Stomach smooth muscle (tissue), 2 donors: Measurements from ENCODE around the gene SSPN.
"Not testable (repeated sequence)": the region's sequence is repeated elsewhere in the genome, so short reads cannot be mapped to it uniquely, and the experiment has no call there.

Source experiments
- H3K27ac ChIP-seq: one replicate; pipeline ENCODE4 v1.7.0; 2013; ENCODE audit warnings: mild to moderate bottlenecking, low read length, inconsistent platforms
- H3K27me3 ChIP-seq, 2 donors: one replicate each; pipeline ENCODE4 v1.7.0; 2013; ENCODE audit warnings: low read length in 2 of 2; ENCODE audit not compliant: insufficient read depth in 2 of 2, control insufficient read depth in 1 of 2
- H3K36me3 ChIP-seq, 2 donors: one replicate each; pipeline ENCODE4 v1.7.0; 2013; ENCODE audit warnings: low read length in 2 of 2; ENCODE audit not compliant: control insufficient read depth in 2 of 2, insufficient read depth in 2 of 2
- H3K4me1 ChIP-seq: one replicate; pipeline ENCODE4 v1.7.0; 2013; ENCODE audit warnings: low read length; ENCODE audit not compliant: control insufficient read depth, insufficient read depth
- H3K4me3 ChIP-seq, 2 donors: one replicate each; pipeline ENCODE4 v1.7.0; 2013; ENCODE audit warnings: low read length in 2 of 2
- H3K9ac ChIP-seq, 2 donors: one replicate each; pipeline ENCODE4 v1.7.0; 2013; ENCODE audit warnings: low read length in 2 of 2, mild to moderate bottlenecking in 1 of 2
- H3K9me3 ChIP-seq, 2 donors: one replicate each; pipeline ENCODE4 v1.7.0; 2013; ENCODE audit warnings: low read length in 2 of 2; ENCODE audit not compliant: control insufficient read depth in 2 of 2
- donor health status: healthy.
- donor health status: Pancreatic carcinoma.

SSPN gene

DNA sequence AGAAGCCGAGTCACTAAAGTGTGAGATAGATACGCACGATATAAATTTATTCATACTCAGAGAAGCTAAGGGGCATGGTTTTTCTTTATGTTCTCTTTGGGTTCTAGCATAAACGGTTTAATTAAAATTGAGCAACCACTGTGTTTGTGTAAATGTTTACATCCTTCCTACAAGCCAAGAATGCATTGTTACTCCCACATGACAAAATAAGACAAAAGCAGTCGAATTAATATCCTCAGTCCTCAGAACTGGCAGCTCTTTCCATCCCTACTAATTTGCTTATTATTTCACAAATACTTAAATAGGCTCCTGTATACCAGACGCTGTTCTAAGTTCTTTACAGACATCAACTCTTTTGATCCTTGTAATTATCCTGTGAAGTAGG lies 32.0 kb downstream of the SSPN start:
- peak overlapping the region; percentile 76 for H3K4me3 ChIP-seq
- H3K4me1 ChIP-seq = peaks cover 16% of the 10 kb centered on the region
- H3K27ac ChIP-seq = peak overlapping the region; percentile 71
- no peaks in the 10 kb centered on the region for H3K27me3 ChIP-seq
- peak overlapping the region; percentile 69 to 74 for H3K9ac ChIP-seq
- peaks cover 0 to 4% of the 10 kb centered on the region in 2 donors for H3K36me3 ChIP-seq
- no peaks in the 10 kb centered on the region for H3K9me3 ChIP-seq

DNA sequence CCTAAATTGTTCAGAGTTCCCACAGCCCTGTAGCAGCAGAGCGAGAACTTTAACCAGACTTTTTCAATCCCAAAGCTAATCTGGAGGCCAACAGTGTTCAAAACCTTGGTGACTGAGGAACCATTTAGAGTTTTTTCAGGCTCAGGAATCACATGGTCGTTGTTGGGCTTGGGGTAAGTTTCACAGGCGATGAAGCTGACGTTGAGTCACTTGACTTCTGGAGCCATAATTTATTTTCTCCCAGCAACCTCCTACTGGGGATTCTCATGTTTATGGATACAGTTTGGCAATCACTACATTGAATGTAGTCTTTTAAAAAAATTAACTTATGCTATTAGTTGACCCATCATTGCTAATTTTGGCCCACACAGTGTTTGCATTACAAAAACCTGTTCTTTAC lies 34.5 kb downstream of the SSPN start:
- no peaks in the 10 kb centered on the region for H3K9me3 ChIP-seq
- H3K9ac ChIP-seq = no peak overlapping the region
- no peaks in the 10 kb centered on the region for H3K27me3 ChIP-seq
- peaks cover 16% of the 10 kb centered on the region for H3K4me1 ChIP-seq
- H3K36me3 ChIP-seq = no peaks in the 10 kb centered on the region
- no peak overlapping the region for H3K4me3 ChIP-seq
- no peak overlapping the region for H3K27ac ChIP-seq

- no peak overlapping the region for H3K9ac ChIP-seq
- no peaks in the 10 kb centered on the region for H3K9me3 ChIP-seq
- H3K36me3 ChIP-seq = no peaks in the 10 kb centered on the region
- H3K27me3 ChIP-seq = no peaks in the 10 kb centered on the region
- H3K27ac ChIP-seq = no peak overlapping the region
- H3K4me3 ChIP-seq = no peak overlapping the region
- peaks cover 11% of the 10 kb centered on the region for H3K4me1 ChIP-seq
These were observed 36.1 kb downstream of the SSPN start for GRCh38 chr12:26231470-26231869.

DNA sequence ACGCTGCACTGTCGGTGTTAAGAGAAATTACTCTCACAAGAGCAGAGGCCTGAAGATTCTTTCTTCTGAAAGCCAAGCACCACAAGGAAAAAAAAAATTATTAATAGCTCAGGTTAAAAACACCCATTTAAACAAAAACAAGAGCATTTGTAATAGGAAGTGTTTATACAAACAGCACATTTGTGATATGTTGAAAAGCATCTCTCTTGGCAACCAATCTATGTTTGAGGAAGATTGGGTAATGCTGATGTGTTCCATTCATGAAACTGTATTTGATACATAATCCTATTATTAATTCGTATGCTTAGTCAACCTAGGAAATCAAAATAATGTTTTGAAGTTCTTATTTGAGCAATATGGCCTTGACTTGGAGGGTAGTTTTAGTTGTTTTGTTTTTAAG lies 36.5 kb downstream of the SSPN start:
- H3K9me3 ChIP-seq = no peaks in the 10 kb centered on the region
- no peak overlapping the region for H3K9ac ChIP-seq
- no peak overlapping the region for H3K27ac ChIP-seq

GRCh38 chr12:26233631-26234030 lies 38.3 kb downstream of the SSPN start:
- H3K9me3 ChIP-seq = no peaks in the 10 kb centered on the region
- H3K9ac ChIP-seq = no peak overlapping the region
- H3K27ac ChIP-seq = no peak overlapping the region
- no peaks in the 10 kb centered on the region for H3K4me1 ChIP-seq
- H3K27me3 ChIP-seq = no peaks in the 10 kb centered on the region
- H3K36me3 ChIP-seq = no peaks in the 10 kb centered on the region
- H3K4me3 ChIP-seq = peak overlapping the region in 1 of 2 donors; percentile 16

More for the DNA sequence above, 36.5 kb downstream of the SSPN start:
- Histone ChIP-seq H3K27me3 (no peaks in the 10 kb centered on the region), H3K4me3 (no peak overlapping the region), H3K4me1 (peaks cover 7% of the 10 kb centered on the region), H3K36me3 (no peaks in the 10 kb centered on the region)

DNA sequence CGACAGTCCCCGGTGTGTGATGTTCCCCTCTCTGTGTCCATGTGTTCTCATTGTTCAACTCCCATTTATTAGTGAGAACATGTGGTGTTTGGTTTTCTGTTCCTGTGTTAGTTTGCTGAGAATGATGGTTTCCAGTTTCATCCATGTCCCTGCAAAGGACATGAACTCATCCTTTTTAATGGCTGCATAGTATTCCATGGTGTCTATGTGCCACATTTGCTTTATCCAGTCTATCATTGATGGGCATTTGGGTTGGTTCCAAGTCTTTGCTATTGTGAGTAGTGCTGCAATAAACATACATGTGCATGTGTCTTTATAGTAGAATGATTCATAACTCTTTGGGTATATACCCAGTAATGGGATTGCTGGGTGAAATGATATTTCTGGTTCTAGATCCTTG lies 40.1 kb downstream of the SSPN start:
- H3K27me3 ChIP-seq, H3K4me1 ChIP-seq, H3K36me3 ChIP-seq, H3K9me3 ChIP-seq, H3K9ac ChIP-seq, H3K27ac ChIP-seq, H3K4me3 ChIP-seq: not testable (repeated sequence)

DNA sequence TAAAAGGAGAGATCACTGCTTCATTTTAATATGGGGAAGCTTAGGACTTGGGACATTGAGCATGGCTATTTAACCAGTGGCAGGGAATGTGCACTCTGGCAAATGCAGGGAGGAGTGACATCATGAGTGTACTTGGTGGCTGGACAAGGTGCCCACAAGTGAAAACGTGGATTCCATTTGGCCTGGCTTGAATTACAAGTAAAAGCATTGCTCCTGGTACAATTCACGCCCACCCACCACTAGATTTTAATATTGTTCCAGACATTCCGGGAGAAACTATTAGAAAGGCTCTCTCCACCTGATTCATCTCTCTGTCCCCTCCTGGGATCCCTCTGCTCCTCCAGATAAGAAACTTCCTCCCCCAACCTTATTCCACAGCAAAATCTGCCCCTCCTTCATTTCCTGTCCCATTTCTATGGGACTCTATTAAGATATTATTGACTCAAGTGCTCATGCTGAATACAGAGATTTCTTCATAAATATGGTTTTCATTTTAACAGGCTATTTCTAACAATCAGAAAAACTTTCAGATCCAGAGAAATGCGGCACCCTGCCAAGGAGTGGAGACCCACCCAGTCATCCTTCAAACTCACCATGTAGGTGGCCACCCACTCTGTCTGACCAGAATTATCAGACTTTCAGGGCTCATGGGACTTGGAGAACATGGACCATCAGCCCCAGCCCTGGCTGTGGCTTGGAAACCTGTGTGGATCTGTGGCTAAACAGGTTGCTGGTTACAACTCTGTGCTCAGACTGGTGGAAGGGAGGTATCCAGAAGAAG lies 43.2 kb downstream of the SSPN start:
- no peaks in the 10 kb centered on the region for H3K27me3 ChIP-seq
- H3K9ac ChIP-seq = no peak overlapping the region
- no peak overlapping the region for H3K27ac ChIP-seq
- no peak overlapping the region for H3K4me3 ChIP-seq
- H3K9me3 ChIP-seq = no peaks in the 10 kb centered on the region
- no peaks in the 10 kb centered on the region for H3K36me3 ChIP-seq
- no peaks in the 10 kb centered on the region for H3K4me1 ChIP-seq

GRCh38 chr12:26239122-26239851 lies 43.9 kb downstream of the SSPN start:
- no peak overlapping the region for H3K27ac ChIP-seq

GRCh38 chr12:26239852-26240815 lies 44.8 kb downstream of the SSPN start:
- Histone ChIP-seq H3K9me3 (no peaks in the 10 kb centered on the region), H3K4me3 (no peak overlapping the region), H3K36me3 (no peaks in the 10 kb centered on the region), H3K9ac (no peak overlapping the region), H3K27me3 (no peaks in the 10 kb centered on the region), H3K4me1 (no peaks in the 10 kb centered on the region), H3K27ac (no peak overlapping the region)

More at GRCh38 chr12:26239122-26239851, 43.9 kb downstream of the SSPN start:
- no peaks in the 10 kb centered on the region for H3K36me3 ChIP-seq
- no peak overlapping the region for H3K9ac ChIP-seq
- no peak overlapping the region for H3K4me3 ChIP-seq
- no peaks in the 10 kb centered on the region for H3K9me3 ChIP-seq
- no peaks in the 10 kb centered on the region for H3K4me1 ChIP-seq
- no peaks in the 10 kb centered on the region for H3K27me3 ChIP-seq

DNA sequence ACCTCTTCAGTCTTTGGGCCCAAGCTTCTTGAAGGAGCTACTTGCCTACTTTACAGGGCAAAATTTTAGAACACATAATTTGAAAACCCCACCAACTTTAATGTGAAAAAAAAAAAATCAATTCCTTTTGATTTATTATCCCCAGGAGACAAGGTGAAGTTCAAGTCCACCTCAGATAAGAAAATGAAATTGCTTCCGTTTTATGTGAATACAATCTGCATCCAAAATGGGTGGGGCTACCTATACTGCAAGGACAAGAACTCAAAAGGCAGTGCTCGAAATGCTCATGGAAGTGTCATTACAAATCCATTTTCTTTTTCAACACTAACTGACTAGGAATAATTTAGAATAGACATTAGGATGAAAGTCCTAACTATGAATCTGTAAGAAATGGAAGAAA lies 45.7 kb downstream of the SSPN start:
- no peaks in the 10 kb centered on the region for H3K27me3 ChIP-seq
- no peak overlapping the region for H3K9ac ChIP-seq
- no peak overlapping the region for H3K4me3 ChIP-seq
- H3K27ac ChIP-seq = no peak overlapping the region
- no peaks in the 10 kb centered on the region for H3K4me1 ChIP-seq
- no peaks in the 10 kb centered on the region for H3K36me3 ChIP-seq
- no peaks in the 10 kb centered on the region for H3K9me3 ChIP-seq
